Stimulated activated CD4-positive, alpha-beta T cell treated with anti-CD3 and anti-CD28 coated beads, Interleukin-12 subunit alpha, Interleukin-12 subunit beta, amount 100 ng/mL, for 4 hours (primary cell): ENCODE results near the gene HSPA6.
"Not testable (repeated sequence)": the region's sequence is repeated elsewhere in the genome, so short reads cannot be mapped to it uniquely, and the experiment has no call there.

ENCODE experiments used
- DNase-seq: peaks from one replicate; pipeline ENCODE4 v3.0.0-alpha.2; 2020

HSPA6 gene

DNA sequence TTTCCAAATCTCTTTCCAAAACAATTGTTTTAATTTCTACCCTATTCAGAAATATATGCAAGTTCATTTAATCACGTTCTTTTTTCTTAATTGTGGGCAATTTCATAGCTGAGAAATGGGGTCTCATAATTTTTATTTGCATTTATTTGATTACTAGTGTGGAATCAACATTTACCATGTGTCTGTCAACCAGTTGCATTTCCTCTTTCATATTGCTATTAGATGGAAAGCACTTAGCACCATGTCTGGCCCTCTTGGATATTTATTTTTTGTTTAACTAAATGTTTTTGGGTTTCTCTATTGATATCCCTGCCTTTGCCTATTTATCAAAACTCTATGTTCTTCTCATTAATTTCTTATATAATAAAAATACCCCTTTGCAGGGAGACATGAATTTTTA is 39.2 kb downstream of the HSPA6 start:
- not testable (repeated sequence) for DNase-seq

DNA sequence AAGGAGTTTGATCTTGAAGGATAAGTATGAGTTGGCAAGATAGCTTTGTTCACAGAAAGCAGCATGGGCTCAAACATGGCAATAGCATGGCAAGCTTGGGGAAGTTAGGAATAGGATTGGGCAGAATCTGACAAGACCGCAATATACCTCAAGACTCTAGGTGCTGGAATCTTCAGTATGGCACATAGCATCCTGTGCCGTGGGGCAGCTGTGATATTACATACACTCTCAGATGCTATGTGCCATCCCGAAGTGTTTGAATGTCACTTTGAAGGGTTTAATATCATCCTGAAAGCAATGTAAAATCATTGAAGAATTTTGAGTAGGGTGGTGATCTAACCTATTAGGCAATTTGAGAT is 42.2 kb downstream of the HSPA6 start:
- DNase-seq = not testable (repeated sequence)

DNA sequence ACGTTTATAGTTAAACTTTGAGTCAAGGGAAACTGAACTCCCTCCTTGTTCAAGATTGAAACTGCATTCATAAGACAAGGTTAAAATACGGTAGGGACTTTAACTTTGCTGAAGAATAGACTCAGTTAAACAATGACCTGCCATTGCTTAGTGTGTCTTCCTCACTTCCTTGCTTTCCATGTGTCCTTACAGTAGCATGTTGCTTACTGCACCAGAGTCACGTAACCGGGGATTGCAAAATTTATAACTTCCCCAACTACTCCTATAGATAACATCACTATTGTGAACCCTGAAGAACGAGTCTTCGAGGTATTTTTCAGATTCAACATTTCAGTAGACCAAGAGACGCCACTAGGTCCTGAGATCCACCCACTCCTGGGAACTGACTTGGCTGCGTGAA is 47.4 kb downstream of the HSPA6 start:
- not testable (repeated sequence) for DNase-seq
